ENCODE results near the gene SIAE.

The SIAE gene

DNA sequence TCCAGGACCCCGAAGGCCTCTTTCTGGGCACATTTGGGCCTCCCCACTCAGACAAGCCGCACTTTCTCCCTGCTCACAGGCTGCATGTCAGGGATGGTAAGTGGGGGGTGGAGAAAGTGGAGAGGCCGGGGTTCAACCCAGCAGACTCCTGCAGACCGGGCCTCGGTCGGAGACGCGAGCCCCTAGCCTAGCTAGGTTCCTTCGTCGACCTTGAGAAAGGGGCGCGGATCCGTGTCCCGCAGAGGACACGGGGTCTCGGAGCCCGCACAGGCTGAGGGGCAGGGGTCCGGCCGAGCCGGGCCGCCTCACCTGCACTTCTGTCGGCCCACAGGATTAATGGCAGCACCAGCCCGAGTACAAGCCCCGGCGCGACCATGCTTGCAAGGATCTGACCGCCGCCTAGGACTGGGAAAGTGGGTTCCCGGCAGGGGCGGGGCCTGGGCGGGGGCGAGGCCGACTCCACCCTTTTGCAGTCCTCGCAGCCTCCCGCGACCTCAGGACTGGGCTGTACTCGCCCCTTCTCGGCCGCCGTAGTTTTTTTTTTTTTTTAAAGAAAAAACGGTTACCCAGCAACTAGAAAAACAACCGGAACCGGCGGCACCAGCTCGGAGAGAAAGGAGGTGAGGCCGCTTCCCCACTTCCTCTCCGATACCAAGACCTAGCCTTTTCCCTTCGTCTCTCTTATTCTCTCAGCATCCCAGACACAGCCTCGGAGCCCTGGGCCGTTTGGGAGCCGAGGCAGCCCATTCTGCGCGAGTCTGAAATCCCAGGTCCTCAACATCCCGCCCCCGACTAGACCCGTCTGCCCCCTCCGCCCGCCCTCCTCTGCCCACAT is at the start of gene SIAE, which contains the start of gene SPA17:
SIAE (minus strand) TSS at position 407 of the 835 bp plus-strand sequence; CDS start at position 376, 31 bp downstream.
SPA17 (plus strand) TSS at position 572 of the 835 bp plus-strand sequence. CDS start 1,361 bp downstream, outside the sequence.
- peak; percentile 85 for DNase-seq

- no peak for DNase-seq
These were observed 48.6 kb upstream of the SIAE start for GRCh38 chr11:124722176-124722575.

DNA sequence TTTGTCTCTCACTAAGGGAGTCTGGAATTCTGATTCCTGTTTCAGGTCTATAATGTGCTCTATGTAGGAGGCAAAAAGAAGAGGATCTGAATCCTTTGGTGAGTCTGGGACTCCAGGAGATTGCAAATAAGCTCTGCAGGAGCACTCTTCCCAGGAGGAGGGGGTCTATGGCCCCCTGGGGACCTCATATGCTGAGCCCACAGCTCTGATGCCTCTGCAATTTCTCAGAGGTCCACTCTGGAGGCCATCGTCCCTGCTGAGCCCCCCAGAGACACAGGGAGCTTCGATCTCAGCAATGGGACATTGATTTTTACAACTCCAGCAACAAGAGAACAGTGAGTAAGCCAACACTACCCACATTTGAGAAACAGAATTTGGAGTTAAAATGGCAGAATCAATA is 46.0 kb upstream of the SIAE start:
- no peak for DNase-seq

GRCh38 chr11:124718801-124719200 is 45.3 kb upstream of the SIAE start:
- no peak for DNase-seq

DNA sequence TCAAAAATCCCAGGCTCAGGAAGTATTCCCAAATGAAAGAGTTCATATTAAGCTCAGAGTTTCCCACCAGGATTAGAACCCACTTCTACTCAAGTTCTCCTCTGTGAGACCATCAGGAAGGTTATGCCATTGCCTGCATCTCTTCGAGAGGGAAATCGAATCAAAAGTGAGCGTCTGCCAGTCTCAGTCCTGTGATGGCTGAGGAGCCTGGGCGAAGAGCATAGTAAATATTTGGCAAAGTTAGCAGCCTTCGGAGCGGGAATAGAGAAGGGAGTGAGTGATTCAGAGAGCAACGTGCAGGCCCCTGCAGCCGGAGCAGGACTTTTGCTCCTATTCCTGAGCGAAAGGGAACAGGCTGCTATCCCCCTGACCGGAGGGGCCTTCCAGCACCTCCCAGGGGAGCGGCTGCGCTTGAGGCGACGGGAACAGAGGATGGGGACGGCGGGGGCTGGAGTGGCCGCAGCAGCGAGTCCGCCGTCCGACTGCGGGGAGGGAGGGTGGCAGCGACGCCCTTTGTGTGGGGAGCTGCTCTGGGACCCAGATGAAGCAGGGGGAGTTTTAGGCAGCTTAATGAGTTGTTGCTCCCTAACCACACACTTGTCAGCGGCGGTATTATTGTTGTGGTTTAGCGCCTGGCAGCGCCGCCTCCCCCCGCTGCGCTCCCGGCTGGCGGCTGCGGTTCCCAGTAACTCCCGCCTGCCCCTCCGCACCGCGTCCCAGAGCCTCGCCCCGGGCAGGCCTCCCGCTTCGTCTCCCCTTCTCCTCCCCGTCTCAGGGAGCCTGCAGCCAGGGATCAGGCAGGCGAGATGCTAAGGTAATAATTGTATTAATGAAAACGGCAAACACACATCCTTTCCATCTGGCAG is 44.5 kb upstream of the SIAE start:
- DNase-seq, result peak; percentile 45

DNA sequence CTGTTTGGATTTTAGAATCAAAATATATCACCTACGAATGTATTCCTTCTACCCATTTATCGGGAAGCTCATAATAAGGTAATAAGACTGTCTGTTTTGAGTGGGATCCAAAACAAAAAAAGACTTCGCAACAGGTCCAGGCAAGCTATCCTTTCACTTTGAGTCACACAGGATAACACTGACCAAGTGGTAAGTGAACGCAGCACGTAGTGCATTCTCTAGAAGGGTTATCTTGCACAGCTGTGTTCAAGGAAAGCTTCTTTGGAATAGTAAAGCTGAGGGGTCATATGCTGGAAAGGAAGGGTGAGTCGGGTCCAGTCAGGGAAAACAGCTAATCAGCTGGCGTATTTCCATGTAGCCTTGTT is 43.9 kb upstream of the SIAE start:
- no peak for DNase-seq

GRCh38 chr11:124716591-124716990 is 43.1 kb upstream of the SIAE start:
- no peak for DNase-seq

DNA sequence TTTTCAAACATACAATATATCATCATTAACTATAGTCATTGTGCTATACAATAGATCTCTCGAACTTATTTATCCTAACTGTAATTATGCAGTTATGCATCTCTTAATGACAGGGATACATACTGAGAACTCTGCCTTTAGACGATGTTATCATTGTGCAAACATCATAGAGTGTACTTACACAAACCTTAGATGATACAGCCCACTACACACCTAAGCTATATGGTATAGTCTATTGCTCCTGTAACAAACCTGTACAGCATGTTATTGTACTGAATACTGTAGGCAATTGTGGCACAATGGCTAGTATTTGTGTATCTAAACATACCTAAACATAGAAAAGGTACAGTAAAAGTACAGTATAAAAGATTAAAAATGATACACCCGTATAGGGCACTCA is 38.9 kb upstream of the SIAE start:
- no peak for DNase-seq

- no peak for DNase-seq
These were observed 34.3 kb upstream of the SIAE start for GRCh38 chr11:124707829-124708228.

- no peak for DNase-seq
These were observed 26.5 kb upstream of the SIAE start for GRCh38 chr11:124700028-124700427.

DNA sequence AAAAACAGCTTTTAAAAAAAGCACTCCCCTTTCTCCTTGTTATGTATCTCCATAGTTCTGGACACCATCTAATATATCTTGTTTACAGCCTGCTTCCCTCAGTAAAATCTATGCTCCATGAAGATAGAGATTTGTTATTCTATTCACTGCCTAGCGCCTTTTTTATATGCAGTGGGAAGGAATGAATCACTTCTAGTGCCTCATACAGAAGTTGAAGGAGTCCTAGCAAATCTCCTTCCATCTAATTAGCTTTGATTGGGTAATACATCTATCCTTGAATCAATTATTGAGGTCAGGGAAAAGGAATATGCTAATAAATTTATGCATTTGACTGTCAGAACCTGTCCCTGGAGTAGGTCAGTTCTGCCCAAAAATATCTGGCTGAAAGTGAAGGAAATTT is 26.0 kb upstream of the SIAE start:
- no peak for DNase-seq

DNA sequence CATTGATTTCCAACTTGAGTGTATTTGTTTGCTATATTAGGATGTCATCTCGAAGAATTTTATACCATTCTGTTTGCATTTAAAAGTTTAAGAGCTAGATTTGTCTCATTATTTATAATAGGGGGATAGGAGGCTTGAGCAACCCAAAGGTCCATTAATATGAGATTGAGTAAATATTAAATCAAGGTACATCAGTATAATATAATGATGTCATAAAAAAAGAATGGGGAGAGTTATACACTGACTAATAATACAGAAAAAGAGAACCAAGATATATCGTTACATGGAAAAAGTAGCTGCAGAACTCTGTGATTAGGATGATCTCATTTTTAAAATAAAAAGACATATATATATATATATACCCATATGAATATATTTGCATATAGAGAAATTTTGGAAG is 19.6 kb upstream of the SIAE start:
- DNase-seq, result no peak

DNA sequence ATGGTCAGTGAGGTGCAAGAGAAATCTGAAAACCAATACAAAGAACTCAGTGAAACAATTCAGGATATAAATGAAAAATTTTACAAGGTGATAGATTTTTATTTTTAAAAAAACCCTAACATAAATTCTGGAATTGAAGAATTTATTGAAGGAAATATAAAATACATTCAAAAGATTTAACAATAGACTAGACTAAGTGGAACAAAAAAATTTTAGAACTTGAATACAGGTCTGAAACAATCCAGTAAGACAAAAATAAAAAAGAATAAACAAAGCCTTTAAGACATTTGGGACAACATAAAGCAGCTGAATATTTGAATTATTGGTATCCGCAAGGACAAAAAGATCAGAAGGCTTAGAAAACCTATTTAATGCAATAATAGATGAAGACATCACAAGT is 8.9 kb upstream of the SIAE start:
- DNase-seq, result no peak

GRCh38 chr11:124681421-124681820 is 7.9 kb upstream of the SIAE start:
- DNase-seq, result no peak

GRCh38 chr11:124678416-124678815 is 4.9 kb upstream of the SIAE start:
- DNase-seq, result no peak

- no peak for DNase-seq
These were observed 2.8 kb upstream of the SIAE start for GRCh38 chr11:124676386-124676785.

DNA sequence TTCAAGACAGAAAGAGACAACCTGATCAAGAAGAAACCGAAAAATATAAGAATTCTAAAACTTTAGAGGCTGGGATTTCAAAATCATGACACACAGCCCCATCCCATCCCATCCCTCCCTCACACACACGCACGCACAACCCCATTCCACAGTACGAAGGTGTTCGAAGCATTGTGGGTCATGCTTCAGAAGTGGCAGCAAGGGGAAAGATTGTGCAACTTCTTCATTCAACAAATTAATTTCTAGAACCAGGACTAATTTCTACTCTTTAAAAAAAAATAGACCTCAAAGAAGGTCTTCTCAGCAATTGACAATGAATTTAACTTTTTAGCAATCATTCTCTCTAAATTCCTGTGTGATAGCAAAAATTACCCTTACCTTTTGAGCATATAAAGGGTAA is 1.0 kb upstream of the SIAE start:
- DNase-seq, result no peak

- DNase-seq, result no peak
These were observed 604 bp upstream of the SIAE start for GRCh38 chr11:124674168-124674517.

DNA sequence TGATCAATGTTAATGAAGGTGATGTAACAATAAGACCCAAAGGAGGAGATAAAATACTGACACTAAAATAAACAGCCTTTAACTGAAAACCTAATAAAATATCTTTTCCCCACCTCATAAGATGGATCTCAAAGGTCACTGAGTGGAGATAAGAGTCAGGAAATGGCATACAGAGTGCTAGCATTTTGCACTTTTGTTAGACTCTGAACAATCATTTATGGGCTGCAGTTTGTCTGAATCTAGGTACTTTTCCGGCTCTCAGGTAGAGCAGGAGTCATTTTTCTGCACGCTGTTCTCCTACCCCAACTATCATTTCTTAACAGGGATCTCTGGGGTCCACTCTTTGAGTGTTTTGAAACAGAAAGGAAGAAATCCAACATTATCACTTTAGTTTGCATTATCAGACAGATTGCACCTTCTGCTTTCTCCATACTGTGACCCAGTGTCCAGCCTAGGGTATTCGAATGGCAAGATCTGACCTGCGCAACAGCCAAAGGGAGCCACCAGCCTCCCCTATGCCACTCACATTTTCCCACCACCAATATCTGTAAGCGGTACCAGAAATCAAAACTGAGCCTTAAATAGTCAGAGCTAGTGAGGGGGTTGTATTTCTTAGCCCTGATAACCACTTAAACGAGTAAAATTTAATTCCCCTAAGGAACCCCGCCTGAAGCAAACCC is 863 bp downstream of the SIAE start:
- DNase-seq, result no peak

GRCh38 chr11:124670732-124671131 is 2.8 kb downstream of the SIAE start:
- DNase-seq, result no peak

DNA sequence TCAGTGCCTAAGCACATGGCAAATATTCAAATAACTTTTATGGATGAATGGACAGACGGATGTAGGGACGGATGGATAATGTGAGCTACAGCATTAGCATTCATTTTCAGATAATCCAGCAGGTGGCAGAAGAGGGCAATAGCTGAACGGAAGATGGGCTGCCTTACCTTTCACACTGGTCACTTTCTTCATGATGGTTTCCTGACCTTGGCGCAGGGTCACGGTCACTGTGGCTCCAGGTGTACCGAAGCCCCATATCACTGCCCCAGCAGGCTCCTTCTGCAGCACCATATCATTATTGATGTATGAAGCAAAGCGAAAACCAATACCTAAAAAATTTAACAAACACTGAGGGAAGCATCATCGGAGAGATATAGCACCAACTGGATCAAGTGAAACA is 4.3 kb downstream of the SIAE start:
- peak; percentile 28 for DNase-seq

GRCh38 chr11:124667601-124668000 is 5.9 kb downstream of the SIAE start:
- DNase-seq, result no peak

DNA sequence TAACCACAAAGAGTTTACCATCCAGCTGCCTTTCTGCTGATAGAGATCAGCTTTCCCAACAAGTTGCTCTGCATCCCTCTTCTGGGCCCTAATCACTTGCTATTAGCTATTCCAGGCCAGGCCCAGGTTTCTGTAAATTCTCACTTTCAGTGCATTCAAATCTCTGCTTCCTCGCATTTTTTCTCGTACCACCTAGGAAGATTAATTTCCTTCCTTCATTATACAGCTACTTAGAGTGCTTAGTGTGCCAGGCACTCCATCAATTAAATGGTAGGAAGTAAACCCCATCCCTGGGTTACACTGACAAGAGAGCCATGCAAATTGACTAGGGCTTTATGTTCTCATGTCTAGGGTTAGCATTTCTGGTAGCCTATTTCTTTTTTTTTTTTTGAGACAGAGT is 9.7 kb downstream of the SIAE start:
- no peak for DNase-seq

GRCh38 chr11:124662106-124662505 is 11.4 kb downstream of the SIAE start:
- no peak for DNase-seq

Data from NCI-H345 (cell line).